Measurements from ENCODE around the gene ANKRD2.
"Not testable (repeated sequence)": the region's sequence is repeated elsewhere in the genome, so short reads cannot be mapped to it uniquely, and the experiment has no call there.

The ANKRD2 gene, protein sequence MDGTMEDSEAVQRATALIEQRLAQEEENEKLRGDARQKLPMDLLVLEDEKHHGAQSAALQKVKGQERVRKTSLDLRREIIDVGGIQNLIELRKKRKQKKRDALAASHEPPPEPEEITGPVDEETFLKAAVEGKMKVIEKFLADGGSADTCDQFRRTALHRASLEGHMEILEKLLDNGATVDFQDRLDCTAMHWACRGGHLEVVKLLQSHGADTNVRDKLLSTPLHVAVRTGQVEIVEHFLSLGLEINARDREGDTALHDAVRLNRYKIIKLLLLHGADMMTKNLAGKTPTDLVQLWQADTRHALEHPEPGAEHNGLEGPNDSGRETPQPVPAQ

DNA sequence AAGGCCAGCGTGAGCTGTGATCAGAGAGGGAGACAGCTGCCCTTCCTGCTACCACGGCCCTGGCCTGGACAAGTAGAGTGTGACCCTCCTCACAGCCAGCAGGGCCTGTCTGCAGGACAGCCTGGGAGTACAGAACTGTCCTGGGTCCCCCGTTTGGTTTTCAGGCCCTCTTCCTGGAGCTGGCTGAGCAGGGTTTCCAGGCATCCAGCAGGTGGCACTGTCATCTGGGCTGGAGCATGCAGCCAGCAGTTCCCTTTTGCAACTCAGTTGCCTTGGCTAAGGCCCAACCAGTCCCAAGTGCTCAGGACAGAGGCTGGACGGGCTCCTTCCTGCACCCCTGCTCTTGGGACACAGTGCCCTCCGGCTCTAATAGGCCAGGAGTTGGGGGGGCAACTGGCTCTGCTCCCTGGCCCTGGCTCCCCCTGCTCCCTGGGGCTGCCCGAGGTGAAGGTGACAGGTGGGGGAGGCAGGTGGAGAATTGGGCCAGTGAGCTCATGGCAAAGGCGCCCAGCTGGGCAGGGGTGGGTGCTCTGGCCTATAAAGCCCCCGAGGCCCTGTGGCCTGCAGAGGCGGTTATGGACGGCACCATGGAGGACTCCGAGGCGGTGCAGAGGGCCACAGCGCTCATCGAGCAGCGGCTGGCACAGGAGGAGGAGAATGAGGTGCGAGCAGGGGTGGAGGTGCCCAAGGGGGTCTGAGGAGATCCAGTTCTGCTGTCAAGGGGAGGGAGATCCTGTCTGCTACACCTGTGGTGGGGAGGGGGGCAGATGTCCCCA lies at the start of gene ANKRD2:
TSS of gene ANKRD2 (plus strand) at position 566 of the 776 bp plus-strand sequence. CDS start at position 576, 10 bp downstream.
- Histone ChIP-seq H3K9ac (ENCODE audit: low read length in 5 of 5) (no peak within 1 kb of the TSS), H3K4me3 (ENCODE audit: low read depth in 1 of 5, low read length in 5 of 5) (no peak within 1 kb of the TSS), H3K4me1 (ENCODE audit: control insufficient read depth in 5 of 5, insufficient read depth in 5 of 5, low read length in 5 of 5) (peaks cover 4 to 11% (median 11%) of the 10 kb centered on the region in 5 donors), H3K9me3 (ENCODE audit: control insufficient read depth in 5 of 5, low read length in 5 of 5) (no peaks in the 10 kb centered on the region), H3K27me3 (ENCODE audit: control insufficient read depth in 5 of 5, insufficient read depth in 4 of 5, low read length in 5 of 5) (no peaks in the 10 kb centered on the region), H3K36me3 (ENCODE audit: control insufficient read depth in 5 of 5, insufficient read depth in 5 of 5, low read length in 5 of 5) (peaks cover 3 to 40% (median 32%) of the 10 kb centered on the region in 5 donors), H3K27ac (ENCODE audit: low read depth, low read length) (no peak within 1 kb of the TSS)

DNA sequence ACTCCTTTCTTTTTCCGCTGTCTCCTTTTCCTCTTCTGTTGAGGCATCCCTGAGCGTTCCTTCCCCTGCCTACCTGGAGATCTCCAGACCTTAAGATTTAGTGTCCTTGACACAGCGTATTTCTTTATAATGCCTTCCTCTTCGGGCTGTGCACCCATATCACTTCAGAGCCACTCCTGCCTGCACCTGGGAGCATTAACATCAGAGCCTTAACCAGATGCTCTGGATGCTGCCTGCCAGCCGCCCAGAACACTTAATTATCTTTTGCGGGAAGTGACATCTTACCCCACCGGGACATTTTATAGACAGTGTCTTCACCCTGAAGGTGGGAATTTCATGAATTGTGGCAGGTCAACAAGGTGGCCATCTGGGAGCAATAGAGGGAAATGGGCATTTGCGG lies 49.6 kb upstream of the ANKRD2 start:
- H3K4me1 ChIP-seq (ENCODE audit: control insufficient read depth in 5 of 5, insufficient read depth in 5 of 5, low read length in 5 of 5) = peaks cover 0 to 31% (median 22%) of the 10 kb centered on the region in 5 donors
- H3K27ac ChIP-seq (ENCODE audit: low read depth, low read length) = no peak overlapping the region
- H3K4me3 ChIP-seq (ENCODE audit: low read depth in 1 of 5, low read length in 5 of 5) = no peak overlapping the region
- no peaks in the 10 kb centered on the region for H3K36me3 ChIP-seq (ENCODE audit: control insufficient read depth in 5 of 5, insufficient read depth in 5 of 5, low read length in 5 of 5)
- H3K9ac ChIP-seq (ENCODE audit: low read length in 5 of 5) = no peak overlapping the region
- H3K9me3 ChIP-seq (ENCODE audit: control insufficient read depth in 5 of 5, low read length in 5 of 5) = no peaks in the 10 kb centered on the region
- H3K27me3 ChIP-seq (ENCODE audit: control insufficient read depth in 5 of 5, insufficient read depth in 4 of 5, low read length in 5 of 5) = no peaks in the 10 kb centered on the region

DNA sequence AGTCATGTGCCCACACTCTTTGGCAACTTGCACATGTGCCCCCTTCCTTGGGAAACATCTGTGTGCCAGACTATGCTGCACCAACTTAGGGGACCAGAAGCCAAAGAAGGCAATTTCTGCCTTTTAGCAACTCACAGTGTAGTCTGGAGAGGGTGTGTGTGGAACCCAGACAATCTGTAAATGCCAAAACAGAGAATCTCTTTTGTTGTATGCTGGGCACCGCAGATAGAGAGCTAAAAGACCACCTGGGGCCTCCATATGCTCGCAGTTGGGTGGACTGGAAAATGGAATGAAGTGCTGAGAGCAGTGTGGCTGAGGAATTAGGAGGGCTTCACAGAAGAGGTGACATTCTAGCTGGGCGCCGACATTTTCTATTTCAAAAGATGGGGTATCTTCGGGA lies 47.5 kb upstream of the ANKRD2 start:
- Histone ChIP-seq H3K27ac (ENCODE audit: low read depth, low read length) (no peak overlapping the region), H3K4me1 (ENCODE audit: control insufficient read depth in 5 of 5, insufficient read depth in 5 of 5, low read length in 5 of 5) (peaks cover 0 to 21% (median 13%) of the 10 kb centered on the region in 5 donors), H3K36me3 (ENCODE audit: control insufficient read depth in 5 of 5, insufficient read depth in 5 of 5, low read length in 5 of 5) (no peaks in the 10 kb centered on the region), H3K27me3 (ENCODE audit: control insufficient read depth in 5 of 5, insufficient read depth in 4 of 5, low read length in 5 of 5) (no peaks in the 10 kb centered on the region), H3K9me3 (ENCODE audit: control insufficient read depth in 5 of 5, low read length in 5 of 5) (no peaks in the 10 kb centered on the region), H3K9ac (ENCODE audit: low read length in 5 of 5) (no peak overlapping the region), H3K4me3 (ENCODE audit: low read depth in 1 of 5, low read length in 5 of 5) (no peak overlapping the region)

DNA sequence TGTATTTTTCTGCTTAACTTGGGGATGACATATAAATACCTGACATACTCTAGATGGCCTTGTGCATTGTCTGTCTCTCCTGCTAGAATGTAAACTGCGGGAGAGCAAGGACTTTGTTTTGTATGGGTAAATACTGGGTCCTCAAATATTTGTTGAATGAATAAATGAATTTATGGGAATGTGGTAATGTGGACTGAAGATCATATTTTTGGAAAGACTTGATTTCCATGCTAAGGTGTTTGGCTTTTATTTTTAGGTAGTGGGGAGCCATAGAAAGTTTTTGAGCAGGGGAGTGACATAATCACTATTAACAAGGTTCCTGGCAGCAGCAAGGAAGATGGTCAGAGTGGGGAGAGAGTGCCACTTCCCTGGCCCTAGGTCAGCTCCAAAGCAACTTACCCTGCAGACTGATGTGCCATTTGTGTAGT lies 46.9 kb upstream of the ANKRD2 start:
- Histone ChIP-seq H3K4me1 (ENCODE audit: control insufficient read depth in 5 of 5, insufficient read depth in 5 of 5, low read length in 5 of 5) (peaks cover 0 to 22% (median 13%) of the 10 kb centered on the region in 5 donors), H3K4me3 (ENCODE audit: low read depth in 1 of 5, low read length in 5 of 5) (no peak overlapping the region), H3K9me3 (ENCODE audit: control insufficient read depth in 5 of 5, low read length in 5 of 5) (no peaks in the 10 kb centered on the region), H3K9ac (ENCODE audit: low read length in 5 of 5) (no peak overlapping the region), H3K27ac (ENCODE audit: low read depth, low read length) (no peak overlapping the region), H3K27me3 (ENCODE audit: control insufficient read depth in 5 of 5, insufficient read depth in 4 of 5, low read length in 5 of 5) (no peaks in the 10 kb centered on the region), H3K36me3 (ENCODE audit: control insufficient read depth in 5 of 5, insufficient read depth in 5 of 5, low read length in 5 of 5) (no peaks in the 10 kb centered on the region)

DNA sequence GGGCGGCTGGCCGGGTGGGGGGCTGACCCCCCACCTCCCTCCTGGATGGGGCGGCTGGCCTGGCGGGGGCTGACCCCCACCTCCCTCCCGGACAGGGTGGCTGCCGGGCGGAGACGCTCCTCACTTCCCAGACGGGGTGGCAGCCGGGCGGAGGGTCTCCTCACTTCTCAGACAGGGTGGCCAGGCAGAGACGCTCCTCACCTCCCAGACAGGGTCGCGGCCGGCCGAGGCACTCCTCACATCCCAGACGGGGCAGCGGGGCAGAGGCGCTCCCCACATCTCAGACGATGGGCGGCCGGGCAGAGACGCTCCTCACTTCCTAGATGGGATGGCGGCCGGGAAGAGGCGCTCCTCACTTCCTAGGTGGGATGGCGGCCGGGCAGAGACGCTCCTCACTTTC lies 43.7 kb upstream of the ANKRD2 start:
- not testable (repeated sequence) for H3K9me3 ChIP-seq (ENCODE audit: control insufficient read depth in 5 of 5, low read length in 5 of 5); H3K36me3 ChIP-seq (ENCODE audit: control insufficient read depth in 5 of 5, insufficient read depth in 5 of 5, low read length in 5 of 5); H3K9ac ChIP-seq (ENCODE audit: low read length in 5 of 5); H3K27me3 ChIP-seq (ENCODE audit: control insufficient read depth in 5 of 5, insufficient read depth in 4 of 5, low read length in 5 of 5); H3K4me3 ChIP-seq (ENCODE audit: low read depth in 1 of 5, low read length in 5 of 5); H3K27ac ChIP-seq (ENCODE audit: low read depth, low read length)
- H3K4me1 ChIP-seq (ENCODE audit: control insufficient read depth in 5 of 5, insufficient read depth in 5 of 5, low read length in 5 of 5) = peaks cover 0 to 22% (median 13%) of the 10 kb centered on the region in 5 donors

DNA sequence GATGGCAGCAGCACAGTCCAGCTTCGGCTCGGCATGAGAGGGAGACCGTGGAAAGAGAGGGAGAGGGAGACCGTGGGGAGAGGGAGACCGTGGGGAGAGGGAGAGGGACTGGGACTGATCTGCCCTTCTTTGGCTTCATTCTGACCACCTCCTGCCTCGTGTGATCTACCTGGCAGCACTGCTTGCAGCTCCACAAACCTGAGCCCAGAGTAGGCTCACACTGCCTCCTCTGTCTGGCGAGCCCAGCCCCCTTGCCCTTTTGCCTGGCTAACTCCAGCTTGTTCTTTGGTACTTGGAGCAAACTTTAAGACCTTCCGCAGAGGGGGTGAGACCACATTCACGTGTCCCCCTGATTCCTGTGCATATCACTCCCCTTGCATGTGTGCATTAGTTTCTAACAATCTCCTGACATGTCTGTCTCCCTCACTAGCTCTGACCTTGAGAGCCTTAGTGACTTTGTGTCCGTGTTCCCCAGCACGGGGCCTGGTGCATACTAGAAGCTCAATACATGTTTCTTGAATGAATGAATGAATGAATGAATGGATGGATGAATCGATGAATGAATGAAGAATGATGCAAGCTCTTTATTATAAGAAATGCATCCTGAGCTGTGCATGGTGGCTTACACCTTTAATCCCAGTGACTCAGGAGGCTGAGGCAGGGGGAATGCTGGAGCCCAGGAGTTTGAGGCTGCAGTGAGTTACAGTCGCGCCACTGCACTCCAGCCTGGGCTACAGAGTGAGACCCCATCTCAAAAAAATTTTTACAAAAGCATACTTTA lies 42.7 kb upstream of the ANKRD2 start:
- Histone ChIP-seq H3K4me3 (ENCODE audit: low read depth in 1 of 5, low read length in 5 of 5) (no peak overlapping the region), H3K36me3 (ENCODE audit: control insufficient read depth in 5 of 5, insufficient read depth in 5 of 5, low read length in 5 of 5) (no peaks in the 10 kb centered on the region), H3K27me3 (ENCODE audit: control insufficient read depth in 5 of 5, insufficient read depth in 4 of 5, low read length in 5 of 5) (no peaks in the 10 kb centered on the region), H3K4me1 (ENCODE audit: control insufficient read depth in 5 of 5, insufficient read depth in 5 of 5, low read length in 5 of 5) (peaks cover 0 to 17% (median 13%) of the 10 kb centered on the region in 5 donors), H3K9me3 (ENCODE audit: control insufficient read depth in 5 of 5, low read length in 5 of 5) (no peaks in the 10 kb centered on the region), H3K27ac (ENCODE audit: low read depth, low read length) (no peak overlapping the region), H3K9ac (ENCODE audit: low read length in 5 of 5) (no peak overlapping the region)

DNA sequence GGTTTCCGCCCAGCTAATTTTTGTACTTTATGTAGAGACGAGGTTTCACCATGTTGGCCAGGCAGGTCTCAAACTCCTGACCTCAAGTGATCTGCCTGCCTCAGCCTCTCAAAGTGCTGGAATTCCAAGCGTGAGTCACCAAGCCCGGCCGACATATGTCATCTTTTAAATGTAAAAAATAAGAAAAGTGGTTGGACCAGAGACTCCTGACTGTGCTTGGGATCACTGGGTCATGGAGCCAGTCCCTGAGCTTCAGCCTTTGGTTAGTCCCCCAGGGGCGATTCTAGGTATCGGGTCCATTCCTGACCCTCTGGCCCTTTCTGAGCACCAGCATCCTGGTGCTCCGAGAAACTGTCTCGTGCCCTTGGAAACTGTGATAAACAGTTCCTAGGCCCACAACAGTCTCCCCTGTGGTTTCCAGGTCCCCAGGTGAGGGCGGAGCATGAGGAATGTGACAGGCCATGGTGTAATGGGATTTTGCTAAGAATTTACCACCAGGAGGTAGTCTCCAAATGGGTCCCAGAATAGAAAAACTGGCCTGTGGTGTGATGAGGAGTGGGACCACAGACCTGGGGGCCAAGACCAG lies 41.1 kb upstream of the ANKRD2 start:
- Histone ChIP-seq H3K4me1 (ENCODE audit: control insufficient read depth in 5 of 5, insufficient read depth in 5 of 5, low read length in 5 of 5) (peaks cover 0 to 7% (median 6%) of the 10 kb centered on the region in 5 donors), H3K4me3 (ENCODE audit: low read depth in 1 of 5, low read length in 5 of 5) (no peak overlapping the region), H3K9ac (ENCODE audit: low read length in 5 of 5) (no peak overlapping the region), H3K27me3 (ENCODE audit: control insufficient read depth in 5 of 5, insufficient read depth in 4 of 5, low read length in 5 of 5) (no peaks in the 10 kb centered on the region), H3K27ac (ENCODE audit: low read depth, low read length) (no peak overlapping the region), H3K36me3 (ENCODE audit: control insufficient read depth in 5 of 5, insufficient read depth in 5 of 5, low read length in 5 of 5) (no peaks in the 10 kb centered on the region), H3K9me3 (ENCODE audit: control insufficient read depth in 5 of 5, low read length in 5 of 5) (no peaks in the 10 kb centered on the region)

DNA sequence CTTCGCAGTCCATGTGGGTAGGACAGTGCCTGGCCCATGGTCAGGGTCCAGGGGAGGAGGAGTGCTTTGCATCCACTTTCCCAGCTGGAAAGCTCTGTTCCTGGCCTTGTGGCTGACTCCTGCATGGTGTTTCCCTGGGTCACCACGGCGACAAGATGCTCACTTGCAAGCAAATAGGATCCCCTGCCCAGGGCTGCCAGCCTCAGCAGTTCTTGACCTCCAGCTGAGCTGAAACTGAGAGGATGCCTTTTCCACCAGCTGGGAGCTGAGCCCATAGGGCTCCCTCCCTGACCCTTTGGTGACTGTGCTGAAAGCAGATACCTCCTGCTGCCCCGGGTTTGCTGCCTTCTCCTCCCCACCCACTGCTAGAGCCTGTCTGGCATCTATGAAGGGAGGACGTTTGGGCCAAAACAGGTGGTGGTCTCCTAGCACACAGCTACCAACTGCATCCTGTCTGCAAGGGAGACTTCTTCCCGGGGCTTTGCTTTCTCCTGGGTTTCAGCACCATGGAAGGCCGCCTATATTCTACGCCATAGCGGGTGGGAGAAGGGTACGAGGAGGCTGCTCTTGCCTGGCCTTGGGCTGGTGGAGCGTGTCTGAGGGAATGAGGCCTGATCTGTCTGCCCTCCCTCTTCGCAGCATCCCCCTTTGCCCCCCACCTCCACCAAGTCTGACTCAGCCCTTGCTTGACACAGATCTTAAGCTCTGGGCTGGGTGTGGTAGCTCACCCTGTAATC lies 39.5 kb upstream of the ANKRD2 start:
- H3K27ac ChIP-seq (ENCODE audit: low read depth, low read length) = no peak overlapping the region
- no peaks in the 10 kb centered on the region for H3K9me3 ChIP-seq (ENCODE audit: control insufficient read depth in 5 of 5, low read length in 5 of 5)
- H3K36me3 ChIP-seq (ENCODE audit: control insufficient read depth in 5 of 5, insufficient read depth in 5 of 5, low read length in 5 of 5) = no peaks in the 10 kb centered on the region
- no peak overlapping the region for H3K9ac ChIP-seq (ENCODE audit: low read length in 5 of 5)
- no peaks in the 10 kb centered on the region for H3K27me3 ChIP-seq (ENCODE audit: control insufficient read depth in 5 of 5, insufficient read depth in 4 of 5, low read length in 5 of 5)
- H3K4me3 ChIP-seq (ENCODE audit: low read depth in 1 of 5, low read length in 5 of 5) = no peak overlapping the region
- peaks cover 0 to 7% (median 2%) of the 10 kb centered on the region in 5 donors for H3K4me1 ChIP-seq (ENCODE audit: control insufficient read depth in 5 of 5, insufficient read depth in 5 of 5, low read length in 5 of 5)

DNA sequence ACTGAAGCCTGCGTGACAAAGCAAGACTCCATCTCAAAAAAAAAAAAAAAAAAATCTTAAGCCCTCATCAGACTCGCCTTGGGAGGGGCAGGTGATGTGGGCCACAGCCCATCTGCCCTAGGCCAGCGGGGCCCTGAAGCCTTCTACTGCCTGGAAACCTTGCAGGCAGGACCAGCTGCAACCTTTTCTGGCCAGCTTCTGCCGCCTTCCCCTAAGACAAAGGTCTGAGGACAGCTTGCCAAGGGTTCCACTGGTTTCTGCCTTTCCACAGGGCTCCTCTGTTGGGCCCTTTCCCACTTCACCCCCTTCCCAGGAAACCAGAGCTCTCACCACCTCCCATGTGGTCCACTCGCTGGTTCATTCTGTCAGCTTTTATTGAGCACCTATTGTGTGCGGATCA lies 38.7 kb upstream of the ANKRD2 start:
- no peaks in the 10 kb centered on the region for H3K9me3 ChIP-seq (ENCODE audit: control insufficient read depth in 5 of 5, low read length in 5 of 5)
- H3K9ac ChIP-seq (ENCODE audit: low read length in 5 of 5) = no peak overlapping the region
- H3K4me1 ChIP-seq (ENCODE audit: control insufficient read depth in 5 of 5, insufficient read depth in 5 of 5, low read length in 5 of 5) = peaks cover 0 to 13% (median 8%) of the 10 kb centered on the region in 5 donors
- H3K4me3 ChIP-seq (ENCODE audit: low read depth in 1 of 5, low read length in 5 of 5) = no peak overlapping the region
- no peak overlapping the region for H3K27ac ChIP-seq (ENCODE audit: low read depth, low read length)
- no peaks in the 10 kb centered on the region for H3K36me3 ChIP-seq (ENCODE audit: control insufficient read depth in 5 of 5, insufficient read depth in 5 of 5, low read length in 5 of 5)
- H3K27me3 ChIP-seq (ENCODE audit: control insufficient read depth in 5 of 5, insufficient read depth in 4 of 5, low read length in 5 of 5) = no peaks in the 10 kb centered on the region
